NCI-H1092 treated with DMSO at 0.1 percent for 48 hours (cell line): ENCODE results near the gene RANBP1.
"Not testable (repeated sequence)": the region's sequence is repeated elsewhere in the genome, so short reads cannot be mapped to it uniquely, and the experiment has no call there.

Experiments
- DNase-seq: peaks from one replicate; lab custom pipeline; 2025; lab: John Stamatoyannopoulos, UW

The RANBP1 gene

DNA sequence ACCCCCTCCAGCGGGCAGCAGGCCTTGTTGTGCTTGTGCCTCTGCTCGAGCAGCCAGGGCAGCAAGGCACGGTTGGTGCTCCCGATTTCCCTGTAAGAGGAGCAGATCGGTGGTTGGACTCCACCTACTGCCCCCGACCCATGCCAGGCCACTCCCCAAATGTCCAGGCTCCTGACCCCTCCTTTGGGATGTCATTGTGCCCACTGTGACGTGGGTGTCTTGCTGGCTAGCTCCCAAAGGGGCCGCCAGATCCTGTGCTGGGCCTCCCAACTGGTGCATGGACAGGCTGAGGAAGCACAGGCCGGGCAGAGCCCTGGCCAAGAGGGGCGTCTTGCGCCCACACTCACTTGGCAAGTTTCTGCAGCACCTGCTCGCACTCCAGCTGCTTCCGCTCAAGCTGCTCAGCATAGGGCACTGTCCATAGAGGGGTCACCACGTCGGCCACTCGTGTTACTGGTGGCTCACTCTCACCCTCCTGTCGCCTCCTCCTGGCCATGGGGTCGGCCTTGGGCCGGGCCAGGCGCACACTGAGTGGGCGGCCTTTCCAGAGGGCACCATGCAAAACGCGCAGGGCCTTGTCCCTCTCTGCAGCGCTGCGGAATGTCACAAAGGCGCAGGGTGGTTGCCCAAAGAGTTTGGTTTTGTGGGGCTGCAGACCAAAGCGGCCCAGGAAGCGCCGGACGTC is at the start of gene RANBP1:
TSS of gene RANBP1 (plus strand) at position 414 of the 685 bp plus-strand sequence. CDS start at position 495, 81 bp downstream.
- no peak for DNase-seq

GRCh38 chr22:20066617-20067383 is 49.1 kb upstream of the RANBP1 start:
- DNase-seq, result no peak

- not testable (repeated sequence) for DNase-seq
Measured at GRCh38 chr22:20067384-20067682, 48.6 kb upstream of the RANBP1 start.

GRCh38 chr22:20068640-20069039 is 47.3 kb upstream of the RANBP1 start:
- DNase-seq, result no peak

GRCh38 chr22:20069331-20070042 is 46.4 kb upstream of the RANBP1 start:
- no peak for DNase-seq

DNA sequence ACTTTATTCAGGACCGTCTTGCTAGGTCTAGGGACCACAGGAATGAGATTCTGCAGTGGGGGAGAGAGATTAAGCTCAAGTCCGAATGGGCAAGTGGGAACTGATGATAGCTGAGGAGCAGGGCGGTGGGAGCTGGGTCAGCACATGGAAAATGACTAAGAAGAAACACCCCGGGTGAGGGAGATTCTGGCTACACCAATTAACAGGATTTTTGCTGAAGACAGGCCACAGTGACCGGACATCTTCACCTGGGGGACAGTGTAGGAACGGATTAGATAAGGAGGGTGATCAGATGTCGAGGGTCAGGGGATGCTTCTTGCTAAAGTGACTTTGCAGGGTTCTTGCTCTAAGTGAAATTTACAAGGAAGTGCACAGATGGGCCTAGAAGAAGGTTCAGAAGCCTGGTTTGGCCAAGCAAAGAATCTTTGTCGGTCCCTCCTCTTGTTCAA is 44.4 kb upstream of the RANBP1 start:
- no peak for DNase-seq

GRCh38 chr22:20076627-20077172 is 39.2 kb upstream of the RANBP1 start:
- no peak for DNase-seq

GRCh38 chr22:20079745-20080444 is 36.0 kb upstream of the RANBP1 start, which contains the start of gene DGCR8:
Gene DGCR8 (plus strand): TSS chr22:20080241. CDS start chr22:20085964, 5,723 bp downstream.
- DNase-seq, result peak; percentile 97

DNA sequence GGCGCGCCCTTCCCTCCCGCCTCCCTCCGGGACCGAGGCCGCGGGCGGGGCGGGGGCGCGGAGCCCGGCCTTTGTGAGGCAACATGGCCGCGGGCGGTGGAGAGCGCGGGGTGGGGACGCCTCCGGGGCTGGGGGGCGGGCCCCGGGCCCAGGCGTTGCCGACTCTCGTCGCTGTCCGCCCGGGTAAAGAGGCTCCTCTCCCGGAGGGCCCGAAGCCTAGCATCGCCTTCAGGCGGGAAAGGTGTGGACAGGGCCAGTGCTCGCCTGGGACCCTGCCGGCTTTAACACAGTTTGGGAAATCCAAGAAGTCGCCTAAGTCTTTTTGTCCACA is 35.5 kb upstream of the RANBP1 start:
- DNase-seq, result peak; percentile 61

DNA sequence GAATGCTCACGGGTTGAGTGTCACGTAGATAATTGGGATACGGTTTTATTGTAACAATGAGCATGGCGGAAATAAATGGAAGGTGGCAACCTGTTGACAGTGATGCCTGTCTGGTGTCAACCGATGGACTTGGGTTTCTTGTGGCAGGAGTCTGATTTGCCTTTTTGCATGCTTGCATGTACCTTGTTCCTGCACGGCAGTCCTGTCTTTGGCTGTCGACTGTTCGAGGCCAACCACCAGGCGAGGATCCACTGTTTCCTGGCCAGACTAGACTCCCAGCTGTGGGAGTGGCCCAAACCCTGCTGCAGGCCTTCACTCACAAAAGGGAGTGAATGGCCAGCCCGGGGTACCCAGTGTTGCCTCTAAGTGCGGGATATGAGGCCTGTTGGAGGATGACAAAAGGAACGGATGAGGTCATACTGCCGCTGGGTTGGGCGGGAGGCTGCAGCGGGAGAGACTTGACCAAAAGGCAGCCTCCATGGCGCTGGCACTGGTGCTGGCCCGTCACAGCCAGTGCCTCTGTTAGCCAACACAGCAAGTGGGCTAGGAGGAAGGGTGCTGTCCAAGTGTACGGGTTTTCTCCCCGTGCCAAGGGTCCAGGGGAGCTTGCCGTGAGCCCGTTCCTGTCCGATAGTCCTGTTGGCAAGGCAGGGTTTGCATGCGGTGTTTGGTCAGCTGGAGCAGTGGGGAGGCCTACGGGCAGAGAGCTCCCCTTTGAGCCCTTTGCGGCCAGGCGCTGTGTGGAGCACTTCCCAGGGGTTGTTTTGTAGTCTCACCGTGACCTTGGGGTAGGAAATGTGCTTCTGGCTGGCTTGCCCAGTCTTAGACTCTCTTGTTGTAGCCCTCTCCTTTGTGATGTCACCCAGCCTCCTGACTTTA is 34.9 kb upstream of the RANBP1 start:
- peak; percentile 35 for DNase-seq

- DNase-seq, result no peak
Measured at GRCh38 chr22:20083157-20083890, 32.6 kb upstream of the RANBP1 start.

GRCh38 chr22:20083891-20084546 is 31.9 kb upstream of the RANBP1 start:
- no peak for DNase-seq

- no peak for DNase-seq
Measured at GRCh38 chr22:20084547-20085413, 31.1 kb upstream of the RANBP1 start.

DNA sequence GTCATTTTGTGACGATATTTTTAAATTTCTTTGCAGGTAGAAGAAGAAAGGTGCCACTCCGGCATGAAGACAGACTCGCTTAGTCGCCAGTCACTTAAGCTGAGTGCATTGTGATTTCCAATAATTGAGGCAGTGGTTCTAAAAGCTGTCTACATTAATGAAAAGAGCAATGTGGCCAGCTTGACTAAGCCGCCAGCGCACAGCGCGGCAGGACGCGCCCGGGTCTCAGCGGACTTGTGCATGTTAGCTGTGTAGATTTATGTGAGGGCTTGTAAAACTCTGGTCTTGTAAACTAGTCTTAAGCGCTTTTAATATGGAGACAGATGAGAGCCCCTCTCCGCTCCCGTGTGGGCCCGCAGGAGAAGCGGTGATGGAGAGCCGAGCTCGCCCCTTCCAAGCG is 30.3 kb upstream of the RANBP1 start:
- no peak for DNase-seq

GRCh38 chr22:20086101-20086599 is 29.8 kb upstream of the RANBP1 start:
- DNase-seq, result no peak

- DNase-seq, result no peak
Measured at GRCh38 chr22:20086763-20087162, 29.1 kb upstream of the RANBP1 start.

DNA sequence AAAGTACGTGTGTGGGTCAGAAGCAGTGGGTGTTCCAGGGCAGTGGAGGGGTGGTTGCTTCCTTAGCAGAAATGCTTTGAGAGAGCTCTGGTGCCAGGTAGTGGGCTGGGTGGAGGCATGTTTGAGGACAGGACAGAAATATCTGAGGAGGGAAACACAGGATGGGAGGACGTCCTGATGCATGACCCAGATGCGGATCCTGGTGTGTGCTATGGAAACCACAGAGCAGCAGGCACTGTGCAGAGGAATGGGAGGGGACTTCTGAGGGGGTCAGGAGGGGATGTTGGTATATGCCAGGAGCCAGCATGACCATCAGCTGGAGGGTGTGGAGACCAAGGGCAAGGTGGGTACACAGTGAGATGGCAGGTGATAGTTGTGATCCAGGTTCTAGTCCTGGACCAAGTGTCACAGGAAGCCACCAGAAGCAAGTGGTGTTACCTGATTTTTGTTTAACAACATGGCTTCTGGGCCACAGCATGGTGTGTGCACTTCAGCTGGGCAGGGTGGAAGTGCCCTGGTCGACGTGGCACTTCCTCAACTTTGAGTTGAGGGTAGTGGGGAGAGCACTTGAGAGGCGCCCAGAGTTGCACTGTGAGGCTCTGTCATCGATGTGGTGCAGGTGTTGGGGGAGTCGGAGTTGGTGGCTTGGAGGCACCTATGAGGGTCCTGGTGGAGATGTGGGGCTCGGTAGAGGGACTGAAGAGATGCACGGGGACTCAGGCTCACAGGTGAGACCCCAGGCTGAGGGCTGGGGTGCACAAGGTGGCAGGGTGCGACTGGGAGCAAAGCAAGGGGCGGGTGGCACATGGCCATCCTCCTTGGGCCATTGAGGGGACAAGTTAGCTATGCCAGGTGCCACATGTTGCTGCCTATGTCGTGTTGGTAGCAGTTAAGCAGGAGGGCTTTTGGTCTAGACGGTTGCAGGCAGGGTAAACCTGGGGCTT is 28.3 kb upstream of the RANBP1 start:
- no peak for DNase-seq
